Astrocyte (in vitro differentiated cells and primary cell): ENCODE results near the gene MBNL1.

Experiments used
- EZH2 ChIP-seq: IDR thresholded peaks from 2 replicates; pipeline ENCODE4 v1.6.1; 2012; ENCODE audit warnings: mild to moderate bottlenecking, low read length, inconsistent platforms; ENCODE audit not compliant: insufficient read depth
- TF ChIP-seq, protein P1 (sequence below): IDR thresholded peaks from 2 replicates; pipeline ENCODE4 v1.5.1; 2011; ENCODE audit warnings: low read depth, mild to moderate bottlenecking, inconsistent platforms, low read length, moderate library complexity; ENCODE audit not compliant: insufficient read depth

GRCh38 chr3:152243721-152244516 is 24.8 kb upstream of the MBNL1 start:
- TF ChIP-seq, protein P1, sequence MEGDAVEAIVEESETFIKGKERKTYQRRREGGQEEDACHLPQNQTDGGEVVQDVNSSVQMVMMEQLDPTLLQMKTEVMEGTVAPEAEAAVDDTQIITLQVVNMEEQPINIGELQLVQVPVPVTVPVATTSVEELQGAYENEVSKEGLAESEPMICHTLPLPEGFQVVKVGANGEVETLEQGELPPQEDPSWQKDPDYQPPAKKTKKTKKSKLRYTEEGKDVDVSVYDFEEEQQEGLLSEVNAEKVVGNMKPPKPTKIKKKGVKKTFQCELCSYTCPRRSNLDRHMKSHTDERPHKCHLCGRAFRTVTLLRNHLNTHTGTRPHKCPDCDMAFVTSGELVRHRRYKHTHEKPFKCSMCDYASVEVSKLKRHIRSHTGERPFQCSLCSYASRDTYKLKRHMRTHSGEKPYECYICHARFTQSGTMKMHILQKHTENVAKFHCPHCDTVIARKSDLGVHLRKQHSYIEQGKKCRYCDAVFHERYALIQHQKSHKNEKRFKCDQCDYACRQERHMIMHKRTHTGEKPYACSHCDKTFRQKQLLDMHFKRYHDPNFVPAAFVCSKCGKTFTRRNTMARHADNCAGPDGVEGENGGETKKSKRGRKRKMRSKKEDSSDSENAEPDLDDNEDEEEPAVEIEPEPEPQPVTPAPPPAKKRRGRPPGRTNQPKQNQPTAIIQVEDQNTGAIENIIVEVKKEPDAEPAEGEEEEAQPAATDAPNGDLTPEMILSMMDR, result no peak
- TF ChIP-seq EZH2, result no peak
